ENCODE measurements around the gene HSPA4L.

Gene HSPA4L

DNA sequence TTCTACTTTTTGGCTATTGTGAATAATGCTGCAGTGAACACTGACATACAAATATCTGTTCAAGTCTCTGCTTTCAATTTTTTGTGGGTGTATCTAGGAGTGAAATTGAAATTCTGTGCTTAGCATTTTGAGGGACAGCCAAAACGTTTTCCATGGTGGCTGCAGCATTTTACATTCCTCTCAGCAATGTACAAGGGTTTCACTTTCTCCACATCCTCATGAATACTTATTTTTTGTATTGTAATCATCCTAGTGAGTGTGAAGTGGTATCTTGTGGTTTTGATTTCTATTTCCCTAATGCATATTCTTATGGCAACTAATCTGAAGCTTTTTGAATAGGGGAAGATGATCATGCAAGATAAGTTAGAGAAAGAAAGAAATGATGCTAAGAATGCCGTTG lies 40.3 kb downstream of the HSPA4L start:
- no peak overlapping the region for H3K4me3 ChIP-seq (ENCODE audit: low read length)
- no peak for TF ChIP-seq ZNF274 (IDR thresholded peaks at IDR 0.05; ENCODE audit: low read depth, low read length)

DNA sequence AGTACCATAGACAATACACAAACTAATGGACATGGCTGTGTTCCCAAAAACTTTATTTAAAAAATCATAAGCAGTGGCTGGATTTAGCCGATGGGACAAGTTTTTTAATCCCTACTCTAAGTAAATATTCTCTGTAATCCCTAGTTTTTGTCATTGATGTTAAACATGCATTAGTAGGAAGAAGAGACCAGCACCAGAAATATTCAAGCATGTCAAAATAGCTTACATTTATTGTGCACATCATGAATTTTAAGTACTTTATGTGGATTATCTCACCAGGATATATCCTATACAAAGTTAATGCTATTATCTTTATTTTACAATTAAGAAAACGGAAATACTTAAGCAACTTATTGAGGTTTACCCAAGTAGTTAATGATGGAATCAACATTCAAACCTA lies 46.0 kb downstream of the HSPA4L start:
- no peak for TF ChIP-seq ZNF274 (IDR thresholded peaks at IDR 0.05; ENCODE audit: low read depth, low read length)
- H3K4me3 ChIP-seq (ENCODE audit: low read length): no peak overlapping the region

DNA sequence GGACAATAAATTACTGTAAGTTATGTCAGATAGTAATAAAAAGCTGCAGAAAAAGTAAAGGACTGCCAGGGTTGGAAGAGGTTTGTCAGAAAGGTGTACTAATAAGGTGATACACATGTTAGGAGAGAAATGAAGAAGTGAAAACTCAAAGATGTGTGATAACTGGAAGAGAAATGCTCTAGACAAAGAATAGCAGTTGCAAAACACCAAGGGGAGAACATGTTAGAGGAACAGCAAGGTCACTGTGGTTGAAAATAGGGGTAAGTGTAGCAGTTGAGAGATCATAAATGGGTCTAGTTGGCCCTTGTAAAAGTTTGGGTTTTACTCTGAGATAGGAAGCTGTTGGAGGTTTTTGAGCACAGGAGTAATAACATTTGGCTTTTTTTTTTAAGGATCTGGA lies 46.9 kb downstream of the HSPA4L start:
- no peak for TF ChIP-seq ZNF274 (IDR thresholded peaks at IDR 0.05; ENCODE audit: low read depth, low read length)
- H3K4me3 ChIP-seq (ENCODE audit: low read length): no peak overlapping the region

DNA sequence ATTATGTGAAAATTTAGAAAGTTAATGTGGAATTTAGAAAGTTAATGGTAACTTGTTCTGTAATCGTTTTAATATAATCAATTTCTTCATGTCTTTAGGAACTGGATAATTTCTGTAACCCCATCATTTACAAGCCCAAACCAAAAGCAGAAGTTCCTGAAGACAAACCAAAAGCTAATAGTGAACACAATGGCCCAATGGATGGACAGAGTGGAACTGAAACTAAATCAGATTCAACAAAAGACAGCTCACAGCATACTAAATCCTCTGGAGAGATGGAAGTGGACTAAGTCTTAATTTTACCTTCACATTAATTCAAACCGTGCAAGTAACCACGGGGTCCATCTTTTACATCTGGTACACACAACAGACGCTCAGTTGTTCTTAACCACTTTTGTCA lies 50.5 kb downstream of the HSPA4L start:
- TF ChIP-seq ZNF274 (IDR thresholded peaks at IDR 0.05; ENCODE audit: low read depth, low read length): no peak
- H3K4me3 ChIP-seq (ENCODE audit: low read length): no peak overlapping the region

DNA sequence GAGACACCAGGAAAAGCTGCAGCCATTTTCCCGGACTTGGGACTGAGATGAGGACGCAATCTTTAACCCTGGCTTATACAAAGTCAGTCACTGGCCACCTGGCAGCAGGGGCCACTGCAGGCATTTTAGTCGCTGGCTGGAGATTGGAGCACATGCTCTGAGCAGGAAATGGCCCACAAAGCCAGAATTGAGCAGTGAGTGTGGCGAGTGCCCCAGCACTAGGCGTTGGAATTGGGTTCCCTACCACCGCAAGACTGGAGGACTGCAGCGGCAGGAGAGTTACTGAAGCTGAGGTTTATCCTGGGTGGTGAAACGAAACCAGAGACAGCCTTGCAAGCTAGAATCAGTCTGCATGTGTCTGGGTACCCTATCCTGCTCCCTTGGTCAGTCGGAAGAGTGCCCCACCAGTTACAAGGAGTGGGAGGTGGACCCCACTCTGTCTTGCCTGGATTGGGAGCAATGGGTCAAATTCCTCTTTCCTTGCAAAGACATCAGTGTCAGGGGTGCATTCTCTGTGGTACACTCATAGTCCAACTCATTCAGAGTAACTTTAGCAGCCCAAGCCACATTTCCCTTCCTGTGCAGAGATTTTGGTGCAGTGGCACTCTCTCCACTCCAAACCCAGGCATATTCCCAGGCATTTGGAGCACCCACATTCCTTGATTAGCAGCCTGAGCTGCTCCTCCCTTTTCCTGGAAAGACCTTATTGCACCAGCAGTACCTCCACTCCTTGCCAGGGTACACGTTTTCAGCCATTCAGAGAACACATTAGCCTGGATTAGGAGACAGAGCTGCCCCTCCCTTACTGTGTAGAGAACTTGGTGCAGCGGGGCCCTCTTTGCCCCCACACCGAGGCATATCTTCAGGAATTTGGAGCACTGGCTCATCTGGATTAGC lies 61.8 kb downstream of the HSPA4L start:
- no peak overlapping the region for H3K4me3 ChIP-seq (ENCODE audit: low read length)
- TF ChIP-seq ZNF274 (IDR thresholded peaks at IDR 0.05; ENCODE audit: low read depth, low read length): no peak

DNA sequence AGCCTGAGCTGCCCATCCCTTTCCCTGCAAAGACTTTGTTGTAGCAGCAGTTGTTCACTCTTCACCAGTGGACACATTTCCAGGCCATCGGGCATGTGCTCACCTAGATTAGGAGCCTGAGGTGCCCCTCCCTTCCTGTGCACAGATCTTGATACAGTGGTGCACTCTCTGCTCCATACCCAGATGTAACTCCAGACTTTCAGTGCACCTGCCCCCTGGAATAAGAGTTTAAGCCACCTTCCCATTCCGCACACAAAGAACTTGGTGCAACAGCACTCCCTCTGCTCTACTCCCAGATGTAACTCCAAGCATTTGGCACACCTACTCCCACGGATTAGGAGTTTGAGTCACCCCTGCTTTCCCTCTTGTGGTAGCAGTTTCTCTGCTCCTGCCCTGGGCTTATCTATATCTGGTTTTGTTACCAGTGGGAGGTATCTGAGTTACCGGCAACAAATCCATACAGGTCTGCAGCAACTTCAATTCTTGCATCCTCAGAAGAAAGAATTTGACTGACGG lies 62.5 kb downstream of the HSPA4L start:
- no peak for TF ChIP-seq ZNF274 (IDR thresholded peaks at IDR 0.05; ENCODE audit: low read depth, low read length)
- H3K4me3 ChIP-seq (ENCODE audit: low read length): no peak overlapping the region

DNA sequence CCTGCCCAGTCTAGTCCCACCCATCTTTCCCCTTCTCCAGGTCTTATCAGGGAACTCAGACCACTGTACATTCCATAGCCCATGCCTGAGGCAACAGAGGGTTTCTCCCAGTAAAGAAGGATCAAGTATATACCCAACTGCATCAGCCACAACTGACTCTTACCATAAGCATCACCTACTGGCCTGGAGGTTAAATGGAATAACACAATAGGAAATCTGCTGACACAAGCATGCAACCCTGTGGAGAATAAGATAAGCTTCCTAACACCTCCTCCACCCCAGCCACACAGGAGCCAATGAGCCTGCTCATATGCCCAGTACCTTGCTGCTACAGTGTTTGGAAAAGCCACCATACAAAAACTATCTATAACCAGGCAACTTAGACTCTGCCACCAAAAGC lies 63.9 kb downstream of the HSPA4L start:
- no peak overlapping the region for H3K4me3 ChIP-seq (ENCODE audit: low read length)
- TF ChIP-seq ZNF274 (IDR thresholded peaks at IDR 0.05; ENCODE audit: low read depth, low read length): no peak

DNA sequence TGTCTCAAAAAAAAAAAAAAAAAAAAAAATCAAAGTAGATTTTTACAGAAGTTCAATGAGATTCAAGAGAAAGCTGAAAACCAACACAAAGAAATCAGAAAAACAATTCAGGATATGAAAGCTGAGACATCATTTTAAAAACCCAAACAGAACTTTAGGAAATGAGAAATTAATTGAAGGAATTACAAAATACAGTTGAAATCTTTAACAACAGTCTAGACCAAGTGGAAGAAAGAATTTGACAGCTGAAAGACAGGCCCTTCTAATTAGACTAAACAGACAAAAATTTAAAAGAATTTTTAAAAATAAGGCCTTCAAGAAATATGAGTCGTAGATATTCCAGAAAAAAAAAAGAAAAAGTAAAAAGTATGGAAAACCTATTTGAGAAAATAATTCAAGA lies 64.6 kb downstream of the HSPA4L start:
- TF ChIP-seq ZNF274 (IDR thresholded peaks at IDR 0.05; ENCODE audit: low read depth, low read length): no peak
- no peak overlapping the region for H3K4me3 ChIP-seq (ENCODE audit: low read length)

DNA sequence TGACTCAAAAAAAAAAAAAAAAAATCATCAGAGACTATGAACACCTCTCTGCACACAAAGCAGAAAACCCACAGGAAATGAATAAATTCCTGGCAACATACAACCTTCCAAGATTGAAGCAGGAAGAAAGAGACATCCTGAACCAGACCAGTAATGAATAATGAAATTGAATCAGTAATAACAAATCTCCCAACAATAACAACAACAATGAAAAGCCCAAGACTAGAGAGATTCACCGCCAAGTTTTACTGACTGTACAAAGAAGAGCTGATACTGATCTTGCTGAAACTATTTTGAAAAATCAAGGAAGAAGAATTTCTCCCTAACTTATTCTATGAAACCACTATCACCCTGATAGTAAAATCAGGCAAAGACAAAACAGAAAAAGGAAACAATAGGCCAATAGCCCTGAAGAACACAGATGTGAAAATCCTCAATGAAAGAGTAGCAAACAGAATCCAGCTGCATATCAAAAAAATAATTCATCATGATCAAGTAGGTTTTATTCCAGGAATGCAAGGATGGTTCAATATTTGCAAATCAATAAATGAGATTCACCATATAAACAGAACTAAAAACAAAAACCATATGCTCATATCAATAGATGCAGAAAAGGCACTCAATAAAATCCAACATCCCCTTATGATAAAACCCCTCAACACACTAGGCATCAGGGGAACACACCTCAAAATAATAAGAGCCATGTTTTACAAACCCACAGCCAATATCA lies 67.5 kb downstream of the HSPA4L start:
- H3K4me3 ChIP-seq (ENCODE audit: low read length): no peak overlapping the region
- no peak for TF ChIP-seq ZNF274 (IDR thresholded peaks at IDR 0.05; ENCODE audit: low read depth, low read length)

DNA sequence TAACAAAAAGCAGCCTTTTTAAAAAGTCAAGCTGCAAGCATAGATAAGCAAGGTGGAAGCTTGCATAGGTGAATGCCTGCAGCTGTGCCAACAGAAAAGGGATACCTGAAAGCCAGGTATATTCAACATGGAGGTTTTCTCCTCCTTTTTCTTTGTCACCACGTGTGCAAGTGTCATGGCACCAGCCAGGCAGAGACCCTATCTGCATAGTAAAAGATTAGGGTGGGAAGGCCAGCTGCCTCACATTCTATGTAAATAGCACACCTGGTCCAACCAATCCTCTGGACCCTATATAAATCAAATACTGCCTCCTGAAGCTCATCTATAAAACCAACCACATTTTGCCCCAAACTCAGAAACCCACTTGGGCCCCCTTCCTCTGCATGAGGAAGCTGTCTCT lies 70.5 kb downstream of the HSPA4L start:
- no peak for TF ChIP-seq ZNF274 (IDR thresholded peaks at IDR 0.05; ENCODE audit: low read depth, low read length)
- H3K4me3 ChIP-seq (ENCODE audit: low read length): no peak overlapping the region

DNA sequence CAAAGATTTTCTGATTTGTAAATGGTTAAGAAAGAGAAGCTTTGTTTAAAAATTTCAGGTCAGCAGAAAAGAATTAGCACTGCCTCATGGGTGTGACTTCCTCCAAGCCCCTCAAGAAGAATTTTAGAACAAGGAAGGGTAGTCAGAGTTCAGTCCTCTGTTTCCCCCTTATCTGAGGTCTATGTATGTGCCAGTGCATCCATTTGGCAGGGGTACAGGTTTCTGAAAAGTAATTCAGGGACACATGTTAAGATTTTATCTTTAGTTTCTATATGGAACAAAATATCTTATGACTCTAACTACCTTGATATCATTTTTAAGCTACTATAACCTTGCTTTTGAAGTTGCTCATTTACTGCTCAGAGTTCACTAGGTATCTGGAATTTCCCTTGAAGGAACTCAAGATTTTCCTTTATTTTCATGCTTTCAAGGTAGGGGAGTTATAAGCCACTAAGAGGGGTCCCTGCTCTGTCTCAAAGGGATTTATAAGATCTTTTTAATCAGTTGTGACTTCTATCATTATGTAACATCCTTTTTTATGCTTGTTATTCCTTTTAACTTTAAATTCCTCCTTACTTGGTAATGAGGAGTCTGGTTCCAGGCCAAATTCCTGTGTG lies 74.2 kb downstream of the HSPA4L start:
- TF ChIP-seq ZNF274 (IDR thresholded peaks at IDR 0.05; ENCODE audit: low read depth, low read length): no peak
- H3K4me3 ChIP-seq (ENCODE audit: low read length): no peak overlapping the region; the same call in 1 of the 2 replicates

DNA sequence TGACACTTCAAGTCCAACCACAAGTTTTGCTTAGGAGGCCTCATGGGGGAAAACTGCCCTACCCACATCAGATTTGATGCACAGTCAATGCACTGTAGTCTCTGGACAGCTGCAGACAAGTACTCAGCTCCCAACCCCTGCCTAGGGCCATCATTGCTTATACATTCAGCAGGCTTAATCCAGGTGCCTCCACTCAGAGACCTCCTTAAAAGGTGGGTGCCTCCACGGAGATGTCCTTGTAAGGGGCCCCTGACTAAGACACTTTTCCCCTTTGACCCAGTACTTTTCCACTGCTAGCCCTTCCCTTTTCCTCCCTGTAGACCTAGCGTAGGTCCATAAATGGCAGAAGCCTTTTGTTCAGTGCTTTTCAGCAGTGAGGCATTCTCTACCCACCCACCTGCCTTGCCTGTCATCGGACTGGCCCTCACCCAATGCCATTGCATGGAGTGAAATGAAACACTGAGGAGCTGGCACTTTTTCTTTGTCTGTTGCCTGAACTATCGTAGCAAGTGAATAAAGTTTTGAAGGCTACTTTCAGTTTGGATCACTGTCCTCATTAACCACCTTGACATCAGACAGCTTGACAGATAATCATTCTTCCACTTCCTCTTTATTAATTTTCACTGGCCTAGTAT lies 74.8 kb downstream of the HSPA4L start:
- H3K4me3 ChIP-seq (ENCODE audit: low read length): peak overlapping the region; percentile 57; the same call in 1 of the 2 replicates
- TF ChIP-seq ZNF274 (IDR thresholded peaks at IDR 0.05; ENCODE audit: low read depth, low read length): no peak

DNA sequence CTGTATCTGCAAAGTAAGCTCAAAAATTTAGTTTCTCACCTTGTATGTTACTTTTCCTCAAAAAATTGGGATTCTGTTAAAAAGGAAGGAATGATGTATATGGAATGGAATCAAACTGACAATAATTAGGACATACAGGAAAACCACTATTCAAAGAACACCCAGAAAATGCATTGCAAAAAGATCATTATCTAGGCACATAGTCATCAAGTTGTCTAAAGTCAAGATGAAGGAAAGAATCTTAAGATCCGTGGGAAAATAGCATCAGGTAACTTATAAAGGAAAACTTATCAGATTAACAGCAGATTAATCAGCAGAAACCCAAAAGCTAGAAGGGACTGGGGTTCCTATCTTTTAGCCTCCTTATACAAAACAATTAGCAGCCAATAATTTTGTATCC lies 75.5 kb downstream of the HSPA4L start:
- no peak for TF ChIP-seq ZNF274 (IDR thresholded peaks at IDR 0.05; ENCODE audit: low read depth, low read length)
- H3K4me3 ChIP-seq (ENCODE audit: low read length): no peak overlapping the region

DNA sequence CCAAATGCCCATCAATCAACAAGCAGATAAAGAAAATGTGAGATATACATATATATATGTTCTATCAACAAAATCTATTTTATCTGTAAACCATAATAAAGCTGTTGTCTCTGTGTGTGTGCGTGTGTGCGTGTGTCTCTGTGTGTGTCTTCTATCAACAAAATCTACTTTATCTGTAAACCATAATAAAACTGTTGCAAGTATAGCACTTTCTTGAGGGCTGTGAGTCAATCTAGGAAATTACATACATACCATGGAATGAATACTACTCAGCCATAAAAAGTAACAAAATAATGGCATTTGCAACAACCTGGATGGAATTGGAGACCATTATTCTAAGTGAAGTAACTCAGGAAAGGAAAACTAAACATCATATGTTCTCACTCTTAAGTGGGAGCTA lies 86.1 kb downstream of the HSPA4L start:
- TF ChIP-seq ZNF274 (IDR thresholded peaks at IDR 0.05; ENCODE audit: low read depth, low read length): no peak
- H3K4me3 ChIP-seq (ENCODE audit: low read length): no peak overlapping the region

Data from GM08714 (cell line).